Transverse colon (tissue), 4 donors: ENCODE data around the gene DAND5.

ENCODE experiments used
- EP300 ChIP-seq: sonication (generic); formaldehyde crosslinking; IDR thresholded peaks from one replicate; pipeline ENCODE4 v1.6.1; 2017; ENCODE audit warnings: antibody characterized with exemption, low read depth
- POLR2AphosphoS5 ChIP-seq, 3 donors: sonication (generic); formaldehyde crosslinking; IDR thresholded peaks; one replicate each; pipeline ENCODE4 v1.6.1; 2016; ENCODE audit warnings: antibody characterized with exemption in 3 of 3
- TF ChIP-seq, protein P1 (sequence below), 5 experiments: fragments of 200-600 bp in 3 of 5; fragments of 450-650 bp in 2 of 5; sonication (generic) in 3 of 5; IDR thresholded peaks; 1 replicate in 2 of 5; 2 replicates in 3 of 5; pipeline ENCODE4 v1.5.1; 2016 to 2017; ENCODE audit warnings: antibody characterized with exemption in 5 of 5, inconsistent platforms in 3 of 5, mild to moderate bottlenecking in 2 of 5, moderate library complexity in 1 of 5

DNA sequence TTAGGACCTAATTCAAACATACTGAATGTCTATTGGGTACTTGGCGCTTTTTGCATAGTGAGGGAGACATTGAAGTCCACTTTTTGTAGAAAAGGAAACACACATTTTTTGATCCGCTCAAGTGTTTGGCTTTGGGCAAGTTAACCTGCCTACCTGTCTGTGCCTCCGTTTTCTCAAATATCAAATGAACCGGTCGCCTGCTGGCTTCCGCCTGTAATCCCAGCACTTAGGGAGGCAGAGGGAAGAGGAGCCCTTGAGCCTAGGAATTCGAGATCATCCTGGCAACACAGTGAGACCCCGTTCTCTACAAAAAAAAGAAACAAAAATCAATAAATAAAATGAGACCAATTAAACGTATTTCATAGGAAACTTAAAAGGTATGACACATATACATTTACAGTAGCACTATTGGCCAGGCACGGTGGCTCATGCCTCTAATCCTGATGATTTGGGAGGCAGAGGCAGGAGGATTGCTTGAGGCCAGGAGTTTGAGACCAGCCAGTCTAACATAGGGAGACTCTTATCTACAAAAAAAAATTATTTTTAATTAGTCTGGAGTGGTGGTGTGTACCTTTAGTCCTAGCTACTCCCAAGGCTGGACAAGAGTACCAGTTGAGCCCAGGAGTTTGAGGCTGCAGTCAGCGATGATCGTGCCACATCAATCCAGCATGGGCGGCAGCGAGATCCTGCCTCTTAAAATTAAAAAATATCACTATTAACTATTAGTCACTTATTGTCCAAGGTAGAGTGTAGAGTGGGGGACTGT, 22.5 kb upstream of the DAND5 start:
- TF ChIP-seq, protein P1, sequence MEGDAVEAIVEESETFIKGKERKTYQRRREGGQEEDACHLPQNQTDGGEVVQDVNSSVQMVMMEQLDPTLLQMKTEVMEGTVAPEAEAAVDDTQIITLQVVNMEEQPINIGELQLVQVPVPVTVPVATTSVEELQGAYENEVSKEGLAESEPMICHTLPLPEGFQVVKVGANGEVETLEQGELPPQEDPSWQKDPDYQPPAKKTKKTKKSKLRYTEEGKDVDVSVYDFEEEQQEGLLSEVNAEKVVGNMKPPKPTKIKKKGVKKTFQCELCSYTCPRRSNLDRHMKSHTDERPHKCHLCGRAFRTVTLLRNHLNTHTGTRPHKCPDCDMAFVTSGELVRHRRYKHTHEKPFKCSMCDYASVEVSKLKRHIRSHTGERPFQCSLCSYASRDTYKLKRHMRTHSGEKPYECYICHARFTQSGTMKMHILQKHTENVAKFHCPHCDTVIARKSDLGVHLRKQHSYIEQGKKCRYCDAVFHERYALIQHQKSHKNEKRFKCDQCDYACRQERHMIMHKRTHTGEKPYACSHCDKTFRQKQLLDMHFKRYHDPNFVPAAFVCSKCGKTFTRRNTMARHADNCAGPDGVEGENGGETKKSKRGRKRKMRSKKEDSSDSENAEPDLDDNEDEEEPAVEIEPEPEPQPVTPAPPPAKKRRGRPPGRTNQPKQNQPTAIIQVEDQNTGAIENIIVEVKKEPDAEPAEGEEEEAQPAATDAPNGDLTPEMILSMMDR (IDR thresholded peaks at IDR 0.05) = no peak
- no peak for TF ChIP-seq POLR2AphosphoS5 (IDR thresholded peaks at IDR 0.05)
- TF ChIP-seq EP300 = no peak
